ENCODE measurements around the gene RNF213. TPM values are rescaled to one million over a fixed set of nuclear protein-coding genes. Genes with fewer than 3 reads are reported as not detected.

RNF213 gene
- total RNA-seq, 2 donors from 2014 or later: 98.8 to 136 TPM

DNA sequence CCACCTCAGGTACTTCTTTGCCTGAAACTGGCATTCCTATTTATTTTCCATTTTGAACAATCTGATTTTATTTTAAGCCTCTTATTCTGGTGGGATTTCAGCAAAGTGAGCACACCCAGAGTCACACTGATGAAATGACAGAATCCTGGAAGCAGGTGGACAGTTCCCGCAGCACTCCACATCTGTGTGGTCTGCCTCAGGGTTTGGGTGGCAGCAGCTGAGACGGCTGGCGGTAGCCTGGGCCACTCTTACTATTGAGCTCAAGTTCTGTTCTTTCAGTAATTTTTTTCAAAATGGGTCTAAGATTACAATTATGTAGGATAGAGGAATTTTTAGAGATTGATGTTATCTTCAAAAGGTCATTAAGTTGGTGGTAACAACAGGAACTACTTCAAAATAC is 121.8 kb downstream of the RNF213 start:
- TF ChIP-seq, protein P1, sequence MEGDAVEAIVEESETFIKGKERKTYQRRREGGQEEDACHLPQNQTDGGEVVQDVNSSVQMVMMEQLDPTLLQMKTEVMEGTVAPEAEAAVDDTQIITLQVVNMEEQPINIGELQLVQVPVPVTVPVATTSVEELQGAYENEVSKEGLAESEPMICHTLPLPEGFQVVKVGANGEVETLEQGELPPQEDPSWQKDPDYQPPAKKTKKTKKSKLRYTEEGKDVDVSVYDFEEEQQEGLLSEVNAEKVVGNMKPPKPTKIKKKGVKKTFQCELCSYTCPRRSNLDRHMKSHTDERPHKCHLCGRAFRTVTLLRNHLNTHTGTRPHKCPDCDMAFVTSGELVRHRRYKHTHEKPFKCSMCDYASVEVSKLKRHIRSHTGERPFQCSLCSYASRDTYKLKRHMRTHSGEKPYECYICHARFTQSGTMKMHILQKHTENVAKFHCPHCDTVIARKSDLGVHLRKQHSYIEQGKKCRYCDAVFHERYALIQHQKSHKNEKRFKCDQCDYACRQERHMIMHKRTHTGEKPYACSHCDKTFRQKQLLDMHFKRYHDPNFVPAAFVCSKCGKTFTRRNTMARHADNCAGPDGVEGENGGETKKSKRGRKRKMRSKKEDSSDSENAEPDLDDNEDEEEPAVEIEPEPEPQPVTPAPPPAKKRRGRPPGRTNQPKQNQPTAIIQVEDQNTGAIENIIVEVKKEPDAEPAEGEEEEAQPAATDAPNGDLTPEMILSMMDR (conservative IDR thresholded peaks at IDR 0.05): no peak
- no peak for DNase-seq
- Histone ChIP-seq H3K27me3 (ENCODE audit: control insufficient read depth, insufficient read depth, low read length, poor library complexity, severe bottlenecking) (no peaks in the 10 kb centered on the region), H3K9ac (ENCODE audit: extremely low read depth, low read length, poor library complexity, severe bottlenecking) (no peak overlapping the region), H3K9me3 (ENCODE audit: control insufficient read depth, low read length) (no peaks in the 10 kb centered on the region), H3K4me1 (ENCODE audit: control insufficient read depth, insufficient read depth, low read length) (peaks cover 8% of the 10 kb centered on the region), H3K27ac (ENCODE audit: low read depth, low read length) (no peak overlapping the region), H3K4me3 (ENCODE audit: low read length) (no peak overlapping the region), H3K36me3 (ENCODE audit: control insufficient read depth, insufficient read depth, low read length) (peaks cover 91% of the 10 kb centered on the region)
- Mint-ChIP-seq H3K27me3 (ENCODE audit: insufficient read depth) (no peaks in the 10 kb centered on the region), H3K9me3 (no peaks in the 10 kb centered on the region), H3K36me3 (ENCODE audit: low read depth) (peaks cover 93% of the 10 kb centered on the region), H3K27ac (peak overlapping the region; percentile 14), H3K4me3 (no peak overlapping the region), H3K4me1 (peaks cover 36% of the 10 kb centered on the region)
- 94 to 100% methylated on average over 2 to 3 of the region's 3 CpGs for WGBS, 2 experiments (ENCODE audit: insufficient coverage in 1 of 2, insufficient read length in 1 of 2)

GRCh38 chr17:80382956-80383355 is 122.3 kb downstream of the RNF213 start:
- Histone ChIP-seq H3K36me3 (ENCODE audit: control insufficient read depth, insufficient read depth, low read length) (peaks cover 90% of the 10 kb centered on the region), H3K27me3 (ENCODE audit: control insufficient read depth, insufficient read depth, low read length, poor library complexity, severe bottlenecking) (no peaks in the 10 kb centered on the region), H3K9ac (ENCODE audit: extremely low read depth, low read length, poor library complexity, severe bottlenecking) (no peak overlapping the region), H3K27ac (ENCODE audit: low read depth, low read length) (no peak overlapping the region), H3K4me1 (ENCODE audit: control insufficient read depth, insufficient read depth, low read length) (peaks cover 5% of the 10 kb centered on the region), H3K4me3 (ENCODE audit: low read length) (no peak overlapping the region), H3K9me3 (ENCODE audit: control insufficient read depth, low read length) (no peaks in the 10 kb centered on the region)
- H3K4me3 Mint-ChIP-seq: no peak overlapping the region
- DNase-seq: no peak
- WGBS, 2 experiments (ENCODE audit: insufficient coverage in 1 of 2, insufficient read length in 1 of 2): 93 to 98% methylated on average over 5 to 8 of the region's 8 CpGs
- TF ChIP-seq, protein P1 (conservative IDR thresholded peaks at IDR 0.05): no peak
- H3K27ac Mint-ChIP-seq: no peak overlapping the region
- no peaks in the 10 kb centered on the region for H3K27me3 Mint-ChIP-seq (ENCODE audit: insufficient read depth)
- H3K36me3 Mint-ChIP-seq (ENCODE audit: low read depth): peaks cover 91% of the 10 kb centered on the region
- H3K4me1 Mint-ChIP-seq: peaks cover 34% of the 10 kb centered on the region
- no peaks in the 10 kb centered on the region for H3K9me3 Mint-ChIP-seq

- H3K4me1 ChIP-seq (ENCODE audit: control insufficient read depth, insufficient read depth, low read length): peaks cover 5% of the 10 kb centered on the region
- H3K27ac ChIP-seq (ENCODE audit: low read depth, low read length): no peak overlapping the region
- H3K27me3 Mint-ChIP-seq (ENCODE audit: insufficient read depth): no peaks in the 10 kb centered on the region
- H3K4me3 ChIP-seq (ENCODE audit: low read length): no peak overlapping the region
- H3K36me3 Mint-ChIP-seq (ENCODE audit: low read depth): peaks cover 91% of the 10 kb centered on the region
- no peak overlapping the region for H3K9ac ChIP-seq (ENCODE audit: extremely low read depth, low read length, poor library complexity, severe bottlenecking)
- no peaks in the 10 kb centered on the region for H3K9me3 ChIP-seq (ENCODE audit: control insufficient read depth, low read length)
- peak overlapping the region; percentile 49 for H3K27ac Mint-ChIP-seq
- DNase-seq: no peak
- H3K4me1 Mint-ChIP-seq: peaks cover 28% of the 10 kb centered on the region
- H3K4me3 Mint-ChIP-seq: no peak overlapping the region
- TF ChIP-seq, protein P1 (conservative IDR thresholded peaks at IDR 0.05): no peak
- 87 to 93% methylated on average over 18 to 24 of the region's 24 CpGs for WGBS, 2 experiments (ENCODE audit: insufficient coverage in 1 of 2, insufficient read length in 1 of 2)
- H3K36me3 ChIP-seq (ENCODE audit: control insufficient read depth, insufficient read depth, low read length): peaks cover 89% of the 10 kb centered on the region
- H3K9me3 Mint-ChIP-seq: no peaks in the 10 kb centered on the region
- no peaks in the 10 kb centered on the region for H3K27me3 ChIP-seq (ENCODE audit: control insufficient read depth, insufficient read depth, low read length, poor library complexity, severe bottlenecking)
Observed at GRCh38 chr17:80384078-80384960, 123.7 kb downstream of the RNF213 start.
